ENCODE results near the gene SCTR. TPM values are rescaled to one million over a fixed set of nuclear protein-coding genes. Genes with fewer than 3 reads are reported as not detected.

The SCTR gene
- total and polyA plus RNA-seq, 2 of the 8 experiments (the other 6 are each of a cell fraction or from before 2014, with no cell fraction given), result 0.15 TPM; not detected in 1

- peaks cover 0 to 8% (median 0%) of the 10 kb centered on the region in 4 experiments; a peak in 3 of 7 replicates for H3K4me1 ChIP-seq (replicated peaks in 1 of 4; ENCODE audit: control insufficient read depth in 3 of 4, insufficient read depth in 4 of 4, low read length in 3 of 4)
- no peaks in the 10 kb centered on the region for H3K79me1 ChIP-seq (ENCODE audit: low read depth, low read length)
- 0 out of 2 replicates have a peak, but pooled peaks cover 1% of the 10 kb centered on the region for H3K23me2 ChIP-seq (ENCODE audit: low read depth, low read length)
- no peak overlapping the region for H3K4me2 ChIP-seq (ENCODE audit: insufficient read depth in 1 of 2, low read depth in 2 of 2, low read length in 2 of 2)
- H3K9ac ChIP-seq (replicated peaks in 1 of 4; ENCODE audit: extremely low read depth in 1 of 4, low read depth in 3 of 4, low read length in 3 of 4), result no peak overlapping the region
- H3K14ac ChIP-seq (ENCODE audit: insufficient read length), result no peak overlapping the region
- peak overlapping the region; percentile 80; the same call in 1 of the 2 replicates for H2BK12ac ChIP-seq (ENCODE audit: low read depth, low read length)
- no peak overlapping the region for H2AFZ ChIP-seq (ENCODE audit: low read length)
- no peak overlapping the region for H4K5ac ChIP-seq (ENCODE audit: insufficient read length, low read depth, low read length)
- peaks cover 0 to 3% (median 0%) of the 10 kb centered on the region in 4 experiments; a peak in 3 of 7 replicates for H3K27me3 ChIP-seq (replicated peaks in 1 of 4; ENCODE audit: control insufficient read depth in 3 of 4, extremely low read depth in 1 of 4, insufficient read depth in 3 of 4, low read length in 3 of 4)
- 89% methylated on average over 2 of the region's 2 CpGs; no CpG with 5 or more reads in 1 of the 2 experiments for WGBS, 2 experiments (ENCODE audit: extremely low coverage in 1 of 2, insufficient coverage in 1 of 2, insufficient read length in 1 of 2, insufficient replicate concordance in 2 of 2, low coverage in 1 of 2, low lambda C conversion rate in 2 of 2, missing lambda C conversion rate in 1 of 2)
- FAIRE-seq, result no peak
- H4K20me1 ChIP-seq (replicated peaks in 1 of 2; ENCODE audit: control insufficient read depth in 1 of 2, insufficient read depth in 2 of 2, low read length in 2 of 2), result no peaks in the 10 kb centered on the region
- H3K56ac ChIP-seq (replicated peaks; ENCODE audit: insufficient read length, low read depth, low read length), result no peak overlapping the region
- no peak overlapping the region for H2AK5ac ChIP-seq (ENCODE audit: low read depth, low read length)
- peaks cover 10 to 15% of the 10 kb centered on the region in 2 experiments; a peak in 3 of 4 replicates for H3K9me3 ChIP-seq (ENCODE audit: insufficient read depth in 2 of 2, low read depth in 1 of 2, low read length in 1 of 2)
- H2BK120ac ChIP-seq (replicated peaks; ENCODE audit: low read depth, low read length), result no peak overlapping the region
- H2BK15ac ChIP-seq (ENCODE audit: low read length), result no peak overlapping the region
- H3K4me3 ChIP-seq (ENCODE audit: extremely low read depth in 1 of 4, insufficient read depth in 2 of 4, low read depth in 3 of 4, low read length in 4 of 4), result no peak overlapping the region
- H2BK20ac ChIP-seq (ENCODE audit: low read length), result no peak overlapping the region
- H2BK5ac ChIP-seq (ENCODE audit: low read depth, low read length), result no peak overlapping the region
- H3K23ac ChIP-seq (ENCODE audit: insufficient read length), result no peak overlapping the region
- TF ChIP-seq BACH1 (IDR thresholded peaks at IDR 0.05; ENCODE audit: low read length) (no peak), GTF2F1 (IDR thresholded peaks at IDR 0.05; ENCODE audit: borderline replicate concordance, low read depth, low read length) (no peak), ATF2 (IDR thresholded peaks at IDR 0.05; ENCODE audit: low read length) (no peak), HDAC2 (IDR thresholded peaks at IDR 0.05; ENCODE audit: borderline replicate concordance in 1 of 2, low read depth in 2 of 2, low read length in 2 of 2) (no peak), ASH2L (IDR thresholded peaks at IDR 0.05; ENCODE audit: low read length) (no peak), BRCA1 (IDR thresholded peaks at IDR 0.05; ENCODE audit: low read depth, low read length) (no peak), MAX (IDR thresholded peaks at IDR 0.05) (no peak), POLR2A (IDR thresholded peaks at IDR 0.05; ENCODE audit: control extremely low read depth in 1 of 2, low read depth in 2 of 2, low read length in 2 of 2) (no peak), KDM5A (IDR thresholded peaks at IDR 0.05; ENCODE audit: low read length) (no peak), TAF1 (IDR thresholded peaks at IDR 0.05; ENCODE audit: low read depth, low read length) (no peak)
- CTCF ChIA-PET (ENCODE audit: partially characterized antibody), result no interaction called here
- no peaks in the 10 kb centered on the region for H3K36me3 ChIP-seq (ENCODE audit: control insufficient read depth in 2 of 4, insufficient read depth in 4 of 4, low read length in 3 of 4)
- POLR2A ChIA-PET (ENCODE audit: partially characterized antibody), result no interaction called here
- peak overlapping the region; percentile 41 for H4K91ac ChIP-seq (replicated peaks; ENCODE audit: insufficient read length, low read length)
- no peak overlapping the region for H3K18ac ChIP-seq (ENCODE audit: extremely low read depth, low read length)
- no peaks in the 10 kb centered on the region for H3K79me2 ChIP-seq (ENCODE audit: control insufficient read depth in 1 of 2, insufficient read depth in 2 of 2, low read length in 2 of 2)
- H3K4ac ChIP-seq (replicated peaks; ENCODE audit: insufficient read length, low read depth, low read length), result no peak overlapping the region
- no peak overlapping the region for H4K8ac ChIP-seq (ENCODE audit: extremely low read depth, insufficient read depth, low read length)
- no peak for DNase-seq (ENCODE audit: low read depth in 1 of 2, low spot score in 2 of 2)
- no peak overlapping the region for H3K27ac ChIP-seq (ENCODE audit: low read depth, low read length)
Measured at GRCh38 chr2:119423108-119423444, 101.2 kb downstream of the SCTR start.

All from H1 (cell line).